IPS-20b (cell line): ENCODE measurements around the gene UBE2D4.
A peak's percentile ranks its signal among the peaks of the same experiment; 100 is the strongest.
"Not testable (repeated sequence)": the region's sequence is repeated elsewhere in the genome, so short reads cannot be mapped to it uniquely, and the experiment has no call there.

Experiments
- H3K27ac ChIP-seq: one replicate; pipeline ENCODE4 v1.5.1; 2013; ENCODE audit warnings: low read length
- H3K27me3 ChIP-seq: 2 replicates; pipeline ENCODE4 v1.6.1; 2013; ENCODE audit warnings: mild to moderate bottlenecking, low read length, inconsistent platforms; ENCODE audit not compliant: insufficient read depth
- H3K36me3 ChIP-seq: 2 replicates; pipeline ENCODE4 v1.6.1; 2013; ENCODE audit warnings: low read depth, mild to moderate bottlenecking, inconsistent platforms, low read length, moderate library complexity; ENCODE audit not compliant: insufficient read depth
- H3K4me1 ChIP-seq: 2 replicates; pipeline ENCODE4 v1.6.1; 2013; ENCODE audit warnings: mild to moderate bottlenecking, control low read depth, inconsistent platforms, low read length, moderate library complexity; ENCODE audit not compliant: insufficient read depth
- H3K4me3 ChIP-seq: 2 replicates; pipeline ENCODE4 v1.5.1; 2013; ENCODE audit warnings: mild to moderate bottlenecking, low read length, inconsistent platforms
- H3K9ac ChIP-seq: 2 replicates; pipeline ENCODE4 v1.6.1; 2013; ENCODE audit warnings: low read depth, mild to moderate bottlenecking, inconsistent platforms, low read length, moderate library complexity
- H3K9me3 ChIP-seq: 2 replicates; pipeline ENCODE4 v1.6.1; 2013; ENCODE audit warnings: mild to moderate bottlenecking, low read depth, low read length, inconsistent platforms; ENCODE audit not compliant: insufficient read depth

UBE2D4 gene

DNA sequence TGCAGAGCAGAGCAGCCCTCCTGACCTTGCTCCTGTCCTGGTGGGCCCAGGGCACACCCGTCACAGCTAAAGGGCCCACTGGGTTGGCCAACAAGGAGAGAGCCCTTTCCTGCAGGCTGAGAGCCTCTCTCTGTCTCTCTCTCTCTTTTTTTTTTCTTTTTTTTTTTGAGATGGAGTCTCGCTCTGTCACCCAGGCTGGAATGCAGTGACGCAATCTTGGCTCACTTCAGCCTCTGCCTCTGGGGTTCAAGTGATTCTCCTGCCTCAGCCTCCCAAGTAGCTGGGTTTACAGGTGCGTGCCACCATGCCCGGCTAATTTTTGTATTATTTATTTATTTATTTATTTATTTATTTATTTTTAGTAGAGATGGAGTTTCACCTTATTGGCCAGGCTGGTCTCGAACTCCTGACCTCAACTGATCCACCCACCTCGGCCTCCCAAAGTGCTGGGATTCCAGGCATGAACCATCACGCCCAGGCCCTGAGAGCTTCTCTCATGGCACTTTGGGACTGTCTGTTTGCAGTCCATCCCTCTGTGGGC, 47.9 kb downstream of the UBE2D4 start:
- H3K36me3 ChIP-seq, H3K9ac ChIP-seq, H3K27ac ChIP-seq, H3K4me1 ChIP-seq, H3K27me3 ChIP-seq, H3K9me3 ChIP-seq, H3K4me3 ChIP-seq: not testable (repeated sequence)

DNA sequence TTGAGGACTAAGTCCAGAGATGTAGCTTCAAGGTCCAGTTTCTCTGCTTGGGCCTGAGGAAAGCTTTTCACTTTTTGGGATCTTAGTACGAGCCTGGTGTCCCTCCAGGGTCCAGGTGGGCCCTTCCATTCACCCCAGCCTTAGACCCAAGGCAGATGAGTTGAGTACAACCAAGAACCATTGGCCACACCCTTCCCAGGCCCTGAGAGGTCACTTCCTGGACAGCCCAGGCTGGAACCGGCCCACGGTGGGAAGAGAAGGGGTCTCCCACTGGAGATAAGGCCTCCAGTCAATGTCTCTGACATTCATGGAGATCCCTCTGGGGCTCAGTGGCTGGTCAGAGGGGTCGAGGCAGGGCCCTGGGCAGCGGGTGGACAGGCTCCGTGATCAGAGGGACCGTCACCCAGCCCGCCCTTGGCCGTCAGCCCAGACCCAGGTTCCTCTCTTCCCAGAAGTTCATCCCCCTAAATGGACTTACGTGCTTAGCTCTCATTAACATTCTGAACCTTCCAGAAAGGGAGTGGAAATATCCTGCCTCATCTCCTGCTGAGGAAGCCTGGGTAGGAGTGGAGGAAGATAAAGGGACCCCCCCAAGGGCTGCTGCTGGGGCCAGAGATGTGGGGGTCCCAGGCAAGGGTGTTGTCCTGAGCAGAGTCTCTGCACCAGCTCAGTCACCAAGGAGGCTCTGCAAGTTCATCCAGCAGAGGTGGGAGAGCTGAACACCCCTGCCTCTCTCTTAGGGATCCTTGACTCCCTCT, 48.7 kb downstream of the UBE2D4 start:
- H3K27ac ChIP-seq, H3K27me3 ChIP-seq, H3K9me3 ChIP-seq, H3K9ac ChIP-seq, H3K36me3 ChIP-seq, H3K4me3 ChIP-seq, H3K4me1 ChIP-seq: not testable (repeated sequence)

DNA sequence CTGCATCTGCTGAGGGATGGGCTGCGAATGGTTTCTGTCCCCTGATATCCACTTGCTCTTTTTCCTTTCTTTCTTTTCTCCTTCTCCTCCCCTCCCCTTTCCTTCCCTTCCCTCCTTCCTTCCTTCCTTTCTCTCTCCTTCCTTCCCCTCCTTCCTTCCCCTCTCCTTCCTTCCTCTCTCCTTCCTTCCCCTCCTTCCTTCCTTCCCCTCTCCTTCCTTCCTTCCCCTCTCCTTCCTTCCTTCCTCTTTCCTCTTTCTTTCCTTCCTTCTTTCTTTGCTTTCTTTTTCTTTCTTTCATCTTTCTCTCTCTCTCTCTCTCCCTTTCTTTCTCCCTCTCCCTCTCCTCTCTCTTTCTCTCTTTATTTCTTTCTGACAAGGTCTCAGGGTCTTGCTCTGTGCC, 51.3 kb downstream of the UBE2D4 start:
- Histone ChIP-seq H3K4me1 (no peaks in the 10 kb centered on the region), H3K36me3 (no peaks in the 10 kb centered on the region), H3K9me3 (no peaks in the 10 kb centered on the region), H3K27ac (no peak overlapping the region), H3K27me3 (no peaks in the 10 kb centered on the region), H3K9ac (no peak overlapping the region), H3K4me3 (no peak overlapping the region)

GRCh38 chr7:43978102-43978501, 51.9 kb downstream of the UBE2D4 start:
- not testable (repeated sequence) for H3K4me3 ChIP-seq, H3K9me3 ChIP-seq, H3K9ac ChIP-seq, H3K4me1 ChIP-seq, H3K27ac ChIP-seq, H3K36me3 ChIP-seq, H3K27me3 ChIP-seq

DNA sequence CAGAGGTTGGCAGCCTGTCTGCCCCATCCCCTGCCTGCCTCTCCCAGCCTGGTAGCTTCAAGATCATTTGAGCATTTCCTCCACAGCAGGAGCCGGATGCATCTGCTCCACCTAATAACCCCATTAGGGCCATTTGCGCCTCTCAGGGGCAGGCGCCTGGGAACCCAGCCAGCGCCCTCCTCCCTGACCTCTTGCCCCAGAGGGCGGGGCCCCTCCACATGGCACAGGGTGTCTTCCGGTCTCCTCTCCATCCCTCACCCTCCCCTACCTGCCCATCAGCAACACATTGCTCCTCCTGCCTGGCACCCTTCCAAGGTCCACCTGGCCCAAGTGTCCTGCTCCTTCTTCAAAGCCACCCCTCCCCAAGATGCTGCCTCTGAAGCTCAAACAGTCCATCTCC, 56.6 kb downstream of the UBE2D4 start:
- not testable (repeated sequence) for H3K36me3 ChIP-seq, H3K27me3 ChIP-seq, H3K27ac ChIP-seq, H3K4me1 ChIP-seq, H3K9me3 ChIP-seq, H3K9ac ChIP-seq, H3K4me3 ChIP-seq

DNA sequence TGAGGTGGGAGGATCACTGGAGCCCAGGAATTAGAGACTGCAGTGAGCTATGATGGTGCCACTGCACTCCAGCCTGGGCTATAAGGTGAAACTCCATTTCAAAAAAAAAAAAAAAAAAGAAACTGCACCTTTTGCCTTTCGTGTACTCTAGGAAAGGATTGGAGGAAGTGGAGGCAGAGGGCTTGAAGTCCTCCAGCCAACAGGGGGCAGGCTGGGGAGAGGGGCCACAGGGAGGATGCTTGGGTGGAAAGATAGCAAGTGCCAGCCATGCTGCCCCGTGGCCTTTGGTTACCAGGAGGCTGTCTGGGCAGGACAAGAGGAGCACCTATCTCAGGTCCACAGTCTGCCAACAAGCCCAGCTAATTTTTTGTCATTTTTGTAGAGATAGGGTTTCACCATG, 57.5 kb downstream of the UBE2D4 start:
- not testable (repeated sequence) for H3K36me3 ChIP-seq, H3K27ac ChIP-seq, H3K9me3 ChIP-seq, H3K4me3 ChIP-seq, H3K4me1 ChIP-seq, H3K27me3 ChIP-seq, H3K9ac ChIP-seq

DNA sequence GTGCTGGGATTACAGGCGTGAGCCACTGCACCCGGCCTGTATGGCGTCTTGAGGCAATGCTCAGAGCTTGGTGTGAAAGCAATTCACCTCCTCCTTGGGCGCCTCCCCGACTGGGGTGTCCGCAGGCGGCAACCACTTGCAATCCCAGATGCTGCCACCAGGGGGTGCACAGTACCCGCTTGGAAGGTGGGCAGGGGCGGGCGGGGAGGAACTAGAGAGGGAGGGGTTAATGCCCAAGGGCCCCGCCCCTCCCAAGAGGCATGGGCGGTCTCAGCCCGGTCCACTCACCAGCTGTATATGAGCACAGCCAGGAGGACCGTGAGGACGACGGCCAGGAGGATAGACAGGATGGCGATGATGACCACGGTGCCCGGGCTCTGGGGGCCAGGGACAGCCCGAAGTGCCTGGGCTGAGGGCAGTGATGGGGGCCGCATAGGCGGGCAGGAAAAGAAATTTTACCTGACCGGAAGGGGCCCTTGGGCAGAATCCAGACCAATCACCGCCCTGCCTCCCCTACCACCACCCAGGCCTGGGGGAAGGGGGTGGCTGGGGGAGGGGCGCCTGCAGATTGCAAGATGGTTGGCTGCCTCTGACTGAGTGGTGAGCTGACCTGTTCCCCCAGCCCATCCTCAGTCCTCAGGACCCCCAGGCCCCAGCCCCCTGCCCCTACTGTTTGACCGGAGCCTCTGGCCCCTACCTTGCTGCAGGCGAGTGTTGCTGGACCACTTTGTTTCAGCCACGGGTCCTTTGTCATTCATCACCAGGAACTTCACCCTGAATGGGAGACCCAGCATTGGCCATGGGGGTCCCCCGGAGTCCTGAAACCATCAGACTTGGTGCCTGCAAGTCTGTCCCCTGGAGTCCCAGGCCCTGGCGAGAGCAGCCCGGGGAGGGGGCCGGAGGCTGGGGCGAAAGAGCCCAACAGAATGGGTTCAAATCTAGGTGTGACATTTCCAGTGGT, 59.9 kb downstream of the UBE2D4 start:
- not testable (repeated sequence) for H3K9me3 ChIP-seq, H3K9ac ChIP-seq, H3K4me1 ChIP-seq, H3K36me3 ChIP-seq, H3K27me3 ChIP-seq, H3K27ac ChIP-seq
- H3K4me3 ChIP-seq: peak overlapping the region; percentile 60; the same call in 1 of the 2 replicates

DNA sequence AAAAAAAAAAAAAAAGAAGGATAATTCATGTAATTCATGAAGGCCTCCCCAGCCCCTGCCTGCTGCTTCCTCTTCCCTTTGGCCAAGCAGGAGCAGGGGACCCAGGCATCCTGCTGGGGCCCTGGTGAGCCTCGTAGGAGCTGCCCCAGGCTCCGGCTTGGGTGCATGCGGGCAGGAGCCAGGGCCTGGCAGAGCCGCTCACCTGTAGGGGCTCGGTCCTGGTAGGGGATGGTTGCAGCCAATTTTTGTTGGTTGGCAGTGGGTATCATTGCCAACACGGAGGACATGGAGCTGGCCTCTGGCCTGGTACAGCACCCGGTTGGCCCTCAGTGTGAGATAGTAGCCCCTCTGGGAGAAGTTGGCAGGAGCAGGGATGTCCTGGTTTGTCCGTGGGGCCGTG, 61.2 kb downstream of the UBE2D4 start:
- not testable (repeated sequence) for H3K4me1 ChIP-seq, H3K27ac ChIP-seq, H3K27me3 ChIP-seq, H3K36me3 ChIP-seq, H3K9me3 ChIP-seq, H3K9ac ChIP-seq, H3K4me3 ChIP-seq

- not testable (repeated sequence) for H3K9me3 ChIP-seq, H3K4me3 ChIP-seq, H3K9ac ChIP-seq, H3K27ac ChIP-seq, H3K27me3 ChIP-seq, H3K36me3 ChIP-seq, H3K4me1 ChIP-seq
These were observed 63.9 kb downstream of the UBE2D4 start for GRCh38 chr7:43990011-43990585.

DNA sequence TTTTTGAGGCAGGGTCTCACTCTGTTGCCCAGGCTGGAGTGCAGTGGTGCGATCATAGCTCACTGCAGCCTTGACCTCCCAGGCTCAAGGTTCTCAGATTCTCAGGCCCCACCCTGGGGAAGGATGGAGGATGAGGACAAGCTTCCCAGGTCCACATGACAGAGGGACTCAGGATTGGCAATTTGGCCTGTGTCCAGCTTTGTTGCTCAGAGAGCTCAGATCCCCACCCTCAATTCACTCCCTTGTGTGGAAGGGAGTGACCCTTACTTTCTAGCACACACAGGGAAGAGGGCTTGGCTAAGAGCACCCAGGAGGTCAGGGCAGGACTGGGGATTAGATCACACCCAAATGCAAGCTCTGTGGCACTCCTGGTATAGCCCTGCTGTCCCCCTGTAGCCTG, 64.6 kb downstream of the UBE2D4 start:
- not testable (repeated sequence) for H3K9me3 ChIP-seq, H3K36me3 ChIP-seq, H3K9ac ChIP-seq, H3K4me3 ChIP-seq, H3K4me1 ChIP-seq, H3K27ac ChIP-seq, H3K27me3 ChIP-seq

DNA sequence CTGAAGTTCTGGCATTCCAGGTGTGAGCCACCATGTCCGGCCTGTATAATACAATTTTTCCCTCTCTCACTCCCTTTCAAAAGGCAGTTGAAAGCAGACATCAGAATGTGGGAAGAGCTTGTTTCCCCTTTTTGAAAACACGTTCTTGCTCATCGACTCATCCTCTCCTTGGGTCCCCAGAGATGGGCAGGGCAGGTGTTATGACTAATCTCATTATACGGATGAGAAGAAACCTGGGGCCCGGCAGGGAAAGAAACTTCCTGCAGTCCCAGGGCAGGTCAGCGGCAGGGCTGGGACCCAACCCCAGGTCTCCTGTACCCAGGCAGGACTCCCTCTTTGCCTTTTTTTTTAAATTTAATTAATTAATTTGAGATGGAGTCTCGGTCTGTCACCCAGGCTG, 66.7 kb downstream of the UBE2D4 start:
- H3K27me3 ChIP-seq, H3K9ac ChIP-seq, H3K36me3 ChIP-seq, H3K4me1 ChIP-seq, H3K4me3 ChIP-seq, H3K27ac ChIP-seq, H3K9me3 ChIP-seq: not testable (repeated sequence)

- not testable (repeated sequence) for H3K27ac ChIP-seq, H3K4me1 ChIP-seq, H3K27me3 ChIP-seq, H3K36me3 ChIP-seq, H3K9ac ChIP-seq, H3K4me3 ChIP-seq, H3K9me3 ChIP-seq
These were observed 68.4 kb downstream of the UBE2D4 start for GRCh38 chr7:43994681-43995080.
